ENCODE results near the gene MAP10. TPM values are rescaled to one million over a fixed set of nuclear protein-coding genes. Genes with fewer than 3 reads are reported as not detected.

MAP10 gene
- total RNA-seq, 1 donor from 2014 or later = 3.0 TPM

DNA sequence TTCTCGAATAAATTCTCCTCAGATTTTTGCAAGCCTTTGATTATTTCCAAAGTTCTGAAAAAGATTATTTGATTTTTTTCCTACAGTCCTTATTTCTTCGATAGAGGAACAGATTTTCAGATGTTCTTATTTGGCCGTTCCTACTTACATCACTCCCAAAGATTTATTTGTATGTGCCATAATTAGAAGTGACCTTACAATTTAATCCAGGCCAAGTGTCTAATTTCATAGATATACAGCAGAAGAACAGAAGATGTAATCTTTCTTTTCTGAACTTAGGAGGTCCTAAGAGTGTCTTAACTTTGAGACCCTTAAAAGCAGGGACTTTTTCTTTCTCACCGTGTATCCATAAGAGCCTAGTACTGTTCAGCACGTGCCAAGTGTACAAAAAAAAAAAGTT lies 46.3 kb downstream of the MAP10 start:
- no peak for ATAC-seq (ENCODE audit: low read depth)
- Mint-ChIP-seq H3K27me3 (peaks cover 6% of the 10 kb centered on the region), H3K27ac (no peak overlapping the region), H3K9me3 (no peaks in the 10 kb centered on the region), H3K4me1 (no peaks in the 10 kb centered on the region), H3K36me3 (ENCODE audit: low read depth) (no peaks in the 10 kb centered on the region), H3K4me3 (no peak overlapping the region)
- intact Hi-C loops (cut with micrococcal nuclease) = no loop called here
- ChIA-PET CTCF (no interaction called here), POLR2A (no interaction called here)
- DNase-seq = no peak
- TF ChIP-seq, protein P1, sequence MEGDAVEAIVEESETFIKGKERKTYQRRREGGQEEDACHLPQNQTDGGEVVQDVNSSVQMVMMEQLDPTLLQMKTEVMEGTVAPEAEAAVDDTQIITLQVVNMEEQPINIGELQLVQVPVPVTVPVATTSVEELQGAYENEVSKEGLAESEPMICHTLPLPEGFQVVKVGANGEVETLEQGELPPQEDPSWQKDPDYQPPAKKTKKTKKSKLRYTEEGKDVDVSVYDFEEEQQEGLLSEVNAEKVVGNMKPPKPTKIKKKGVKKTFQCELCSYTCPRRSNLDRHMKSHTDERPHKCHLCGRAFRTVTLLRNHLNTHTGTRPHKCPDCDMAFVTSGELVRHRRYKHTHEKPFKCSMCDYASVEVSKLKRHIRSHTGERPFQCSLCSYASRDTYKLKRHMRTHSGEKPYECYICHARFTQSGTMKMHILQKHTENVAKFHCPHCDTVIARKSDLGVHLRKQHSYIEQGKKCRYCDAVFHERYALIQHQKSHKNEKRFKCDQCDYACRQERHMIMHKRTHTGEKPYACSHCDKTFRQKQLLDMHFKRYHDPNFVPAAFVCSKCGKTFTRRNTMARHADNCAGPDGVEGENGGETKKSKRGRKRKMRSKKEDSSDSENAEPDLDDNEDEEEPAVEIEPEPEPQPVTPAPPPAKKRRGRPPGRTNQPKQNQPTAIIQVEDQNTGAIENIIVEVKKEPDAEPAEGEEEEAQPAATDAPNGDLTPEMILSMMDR (IDR thresholded peaks at IDR 0.05) = no peak

DNA sequence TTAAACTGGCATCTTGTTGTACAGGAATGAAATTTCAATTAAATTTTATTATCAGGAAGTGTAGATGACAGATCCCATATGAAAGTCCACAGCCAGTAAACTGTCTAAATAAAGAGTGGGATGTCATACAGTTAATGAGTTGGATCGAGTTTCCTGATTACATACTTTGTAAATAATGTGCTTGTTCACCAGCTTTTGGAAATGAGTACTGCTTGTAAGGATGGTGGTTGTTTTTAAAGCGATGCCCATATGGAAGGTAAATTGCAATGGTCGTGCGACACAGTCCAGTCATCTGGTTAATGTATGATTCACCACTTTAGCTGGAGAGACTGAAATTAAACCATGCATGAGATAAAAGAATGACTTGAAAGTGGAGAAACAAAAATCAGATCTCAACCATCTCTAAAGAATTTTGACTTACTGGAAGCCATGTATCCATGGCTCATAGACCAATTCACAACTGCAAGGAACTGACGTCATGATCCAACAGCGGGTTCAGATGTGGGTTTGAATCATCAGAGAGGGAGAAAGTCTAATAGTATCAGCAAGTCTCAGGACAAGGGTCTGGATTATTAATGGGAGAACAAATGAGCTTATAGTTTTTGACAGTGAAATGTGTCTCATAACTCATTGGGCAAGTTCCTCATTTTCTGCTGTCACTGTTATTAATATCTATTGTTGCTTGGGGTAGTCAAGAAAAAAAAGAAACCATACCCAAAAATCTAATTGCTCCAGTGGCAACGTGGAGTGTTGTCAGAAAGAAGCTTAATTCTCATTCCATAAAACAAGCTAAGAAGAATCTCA lies 49.0 kb downstream of the MAP10 start:
- CTCF ChIA-PET = no interaction called here
- no peaks in the 10 kb centered on the region for H3K4me1 Mint-ChIP-seq
- no peak for DNase-seq
- no peak for ATAC-seq (ENCODE audit: low read depth)
- H3K27me3 Mint-ChIP-seq = peaks cover 8% of the 10 kb centered on the region
- H3K4me3 Mint-ChIP-seq = no peak overlapping the region
- no peak overlapping the region for H3K27ac Mint-ChIP-seq
- POLR2A ChIA-PET = no interaction called here
- intact Hi-C loops (cut with micrococcal nuclease) = no loop called here
- no peaks in the 10 kb centered on the region for H3K9me3 Mint-ChIP-seq
- H3K36me3 Mint-ChIP-seq (ENCODE audit: low read depth) = no peaks in the 10 kb centered on the region
- TF ChIP-seq, protein P1 (IDR thresholded peaks at IDR 0.05) = no peak

DNA sequence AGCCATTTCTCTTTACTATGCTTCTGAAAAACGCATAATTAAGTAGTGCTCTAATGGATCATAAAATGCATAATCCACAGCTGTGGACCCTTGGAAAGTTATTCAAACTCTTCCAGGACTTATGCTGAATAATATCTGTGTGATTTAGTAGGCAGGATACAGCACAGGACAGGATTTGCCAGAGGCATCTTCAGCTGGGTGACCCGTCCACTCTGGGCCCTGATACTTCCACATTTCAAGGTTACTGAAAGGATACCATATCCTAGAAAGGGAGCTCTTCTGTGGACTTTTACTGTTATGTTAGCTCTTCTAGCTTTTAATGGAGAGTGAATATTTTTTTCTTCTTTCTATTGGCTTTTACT lies 49.6 kb downstream of the MAP10 start:
- H3K27ac Mint-ChIP-seq = no peak overlapping the region
- POLR2A ChIA-PET = no interaction called here
- ATAC-seq (ENCODE audit: low read depth) (no peak), DNase-seq (no peak)
- intact Hi-C loops (cut with micrococcal nuclease) = no loop called here
- H3K9me3 Mint-ChIP-seq = no peaks in the 10 kb centered on the region
- H3K36me3 Mint-ChIP-seq (ENCODE audit: low read depth) = no peaks in the 10 kb centered on the region
- peaks cover 8% of the 10 kb centered on the region for H3K27me3 Mint-ChIP-seq
- H3K4me3 Mint-ChIP-seq = no peak overlapping the region
- CTCF ChIA-PET = no interaction called here
- TF ChIP-seq, protein P1 (IDR thresholded peaks at IDR 0.05) = no peak
- H3K4me1 Mint-ChIP-seq = no peaks in the 10 kb centered on the region

DNA sequence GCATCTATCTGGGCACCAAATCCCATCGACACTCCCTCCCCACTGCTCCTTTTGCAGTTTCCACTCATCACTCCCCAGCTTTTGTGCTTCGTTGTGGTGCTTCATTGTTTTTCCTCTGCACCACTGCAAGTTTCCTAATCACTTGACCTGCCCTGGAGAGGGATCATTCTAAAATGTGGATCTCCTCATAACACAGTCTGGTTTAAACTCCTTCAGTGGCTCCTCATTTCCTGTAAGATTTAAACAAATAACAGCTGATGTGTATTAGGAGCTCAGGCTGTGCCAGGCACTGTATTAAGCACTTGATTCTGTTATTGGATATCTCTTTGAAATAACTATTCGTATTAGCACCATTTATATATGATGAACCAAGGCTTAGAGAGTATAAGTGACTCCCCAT lies 51.3 kb downstream of the MAP10 start:
- TF ChIP-seq, protein P1 (IDR thresholded peaks at IDR 0.05) = no peak
- Mint-ChIP-seq H3K4me3 (no peak overlapping the region), H3K36me3 (ENCODE audit: low read depth) (no peaks in the 10 kb centered on the region), H3K27ac (no peak overlapping the region), H3K9me3 (no peaks in the 10 kb centered on the region), H3K27me3 (peaks cover 8% of the 10 kb centered on the region), H3K4me1 (no peaks in the 10 kb centered on the region)
- ChIA-PET POLR2A (no interaction called here), CTCF (no interaction called here)
- intact Hi-C loops (cut with micrococcal nuclease) = no loop called here
- ATAC-seq (ENCODE audit: low read depth) (no peak), DNase-seq (no peak)

Other genes with a start within 250 kb of the MAP10 start
- 0.13 and 0.20 TPM in 2 replicates for gene SIPA1L2, start 175.3 kb upstream of the MAP10 start, total RNA-seq
- 17.8 and 19.2 TPM in 2 replicates for gene NTPCR, start 145.2 kb downstream of the MAP10 start, total RNA-seq